Embryonic facial prominence (tissue), 1 donor: ENCODE data around the gene FBLN2.

Experiments used
- DNase-seq: peaks from one replicate; pipeline ENCODE4 v3.0.0-alpha.2; 2016; ENCODE audit errors: extremely low spot score

FBLN2 gene

GRCh38 chr3:13663781-13664535 is 115.0 kb downstream of the FBLN2 start:
- DNase-seq = no peak

DNA sequence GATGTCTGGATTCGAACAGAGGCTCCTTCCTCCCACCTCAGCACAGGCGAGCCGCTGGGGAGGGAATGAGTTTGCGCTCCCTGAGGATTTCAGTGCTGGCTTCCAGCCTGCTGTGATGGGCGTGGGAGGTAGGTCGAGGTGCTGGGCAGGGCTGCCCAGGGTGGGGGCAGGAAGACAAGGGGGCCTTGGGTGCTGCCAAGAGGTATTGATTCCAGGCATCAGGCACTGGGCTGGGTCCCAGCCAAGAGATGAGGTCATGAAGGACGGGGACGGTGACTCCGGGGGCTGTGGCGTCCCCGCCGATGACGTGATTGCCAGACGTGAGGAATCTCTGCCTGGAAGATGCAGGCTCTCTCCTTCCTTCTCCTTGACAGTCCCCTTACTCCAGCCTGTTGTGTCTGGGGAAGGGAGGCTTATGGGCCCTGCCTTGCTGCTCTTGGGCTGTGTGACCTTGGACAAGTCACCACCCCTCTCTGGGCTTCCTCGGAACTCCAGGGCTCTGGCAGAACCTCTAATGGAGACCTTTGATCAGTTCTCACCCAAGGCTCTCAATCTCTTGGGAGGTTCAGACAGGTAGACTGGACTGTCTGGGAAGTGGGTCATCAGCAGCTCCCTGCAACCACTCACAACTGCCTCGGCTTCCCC is 116.8 kb downstream of the FBLN2 start:
- no peak for DNase-seq

GRCh38 chr3:13666227-13666619 is 117.3 kb downstream of the FBLN2 start:
- DNase-seq = no peak

GRCh38 chr3:13666781-13667709 is 118.1 kb downstream of the FBLN2 start:
- DNase-seq = no peak

DNA sequence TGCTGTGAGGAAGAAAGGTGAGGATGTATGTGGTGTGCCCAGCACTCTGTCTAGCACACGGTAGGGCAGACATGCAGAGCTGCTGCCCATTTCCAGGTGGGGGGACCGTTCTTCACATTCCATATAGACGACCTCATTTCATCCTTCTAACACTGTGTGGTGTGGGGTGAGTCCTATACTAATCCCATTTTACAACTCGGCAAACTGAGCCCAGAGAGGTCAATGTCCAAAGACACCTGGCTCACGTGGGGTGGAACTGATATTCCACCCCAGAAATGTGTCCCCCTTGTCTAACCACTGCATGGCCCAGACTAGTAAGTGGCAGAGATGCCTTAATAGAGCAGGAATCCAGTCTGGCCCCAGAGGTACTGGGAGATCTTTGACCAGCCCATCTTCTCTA is 119.2 kb downstream of the FBLN2 start:
- no peak for DNase-seq

DNA sequence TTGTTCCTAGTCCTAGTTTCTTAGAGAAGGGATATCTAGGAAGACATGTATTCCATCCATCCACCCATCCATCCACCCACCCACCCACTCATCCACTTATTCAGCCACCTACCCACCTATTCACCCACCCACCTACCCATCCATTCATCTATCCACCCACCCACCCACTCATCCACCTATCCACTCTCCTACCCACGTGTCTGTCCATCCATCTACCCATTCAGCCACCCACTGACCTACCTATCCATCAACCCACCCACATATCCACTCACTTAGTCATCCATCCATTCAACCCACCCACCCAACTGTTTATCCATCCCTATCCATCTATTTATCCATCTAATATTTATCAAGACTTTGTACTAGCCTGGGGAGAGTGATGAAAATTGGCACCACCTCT is 120.5 kb downstream of the FBLN2 start:
- DNase-seq = no peak

- no peak for DNase-seq
Observed at GRCh38 chr3:13670292-13670691, 121.4 kb downstream of the FBLN2 start.

- DNase-seq = no peak
Observed at GRCh38 chr3:13671482-13672233, 122.7 kb downstream of the FBLN2 start.

GRCh38 chr3:13673207-13673606 is 124.3 kb downstream of the FBLN2 start:
- DNase-seq = no peak

- no peak for DNase-seq
Observed at GRCh38 chr3:13674538-13675185, 125.7 kb downstream of the FBLN2 start.

DNA sequence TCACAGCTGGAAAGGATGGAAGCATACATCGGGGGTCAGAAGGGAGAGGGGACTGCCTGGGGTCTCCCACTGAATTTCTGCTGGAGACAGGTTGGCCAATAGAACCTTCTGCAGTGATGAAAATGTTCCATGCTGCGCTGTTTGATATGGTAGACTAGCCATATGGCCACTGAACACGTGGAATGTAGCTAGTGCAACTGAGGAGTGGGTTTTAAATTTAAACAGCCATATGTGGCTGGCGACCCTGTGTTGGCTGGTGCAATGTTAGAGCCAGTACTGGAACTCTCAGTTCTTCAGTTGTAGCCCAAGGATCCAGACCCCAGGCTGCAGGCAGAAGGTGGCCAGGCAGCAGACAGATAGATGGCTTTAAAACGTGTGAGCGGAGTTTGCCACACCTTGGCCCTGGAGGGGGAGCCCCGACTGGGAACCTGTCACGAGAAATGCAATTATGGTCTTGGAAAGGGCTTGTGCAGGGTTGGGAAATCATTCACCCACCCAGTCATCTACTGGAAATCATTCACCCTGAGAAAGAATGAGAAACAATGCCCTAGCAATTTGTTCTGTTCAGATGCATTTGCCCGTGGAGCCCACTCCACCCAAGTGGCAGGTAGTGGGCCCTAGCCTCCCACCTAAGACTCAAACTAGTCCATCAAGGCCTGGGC is 127.6 kb downstream of the FBLN2 start:
- no peak for DNase-seq

DNA sequence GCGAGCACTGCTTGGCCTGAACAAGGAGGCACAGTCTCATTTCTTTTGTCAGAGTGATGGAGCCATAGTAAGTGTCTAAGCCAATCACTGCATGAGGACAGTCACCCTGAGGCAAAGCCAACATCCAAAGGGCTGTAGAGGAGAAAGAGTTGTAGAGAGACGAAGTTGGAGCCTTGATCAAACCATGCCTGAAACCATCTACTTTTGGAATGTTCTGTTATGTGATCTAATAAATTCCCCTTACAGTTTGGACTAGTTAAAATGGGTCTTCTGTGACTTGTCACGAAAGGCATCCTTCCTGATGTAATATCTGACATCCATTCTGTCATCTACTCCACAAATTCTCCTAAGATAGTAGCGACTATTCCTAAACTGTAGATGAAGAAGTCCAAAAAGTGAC is 128.3 kb downstream of the FBLN2 start:
- no peak for DNase-seq

DNA sequence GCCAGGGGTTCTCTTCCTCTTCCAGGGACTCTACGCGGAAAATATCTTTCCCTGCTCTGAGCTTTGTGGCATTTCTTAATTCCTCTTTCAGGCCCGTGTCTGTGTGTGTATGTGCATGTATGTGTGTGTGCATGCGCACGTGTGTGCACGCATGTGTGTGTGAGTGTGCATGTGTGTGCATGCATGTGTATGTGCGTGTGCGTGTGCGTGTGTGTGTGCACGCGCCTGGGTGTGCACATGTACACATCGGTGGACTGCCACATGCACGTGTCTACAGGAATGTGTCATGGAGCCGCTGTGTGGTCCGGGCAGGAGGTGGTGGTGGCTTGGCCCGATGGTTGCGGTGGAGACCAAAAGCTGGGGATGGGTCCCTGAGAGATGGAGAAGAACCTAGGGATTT is 133.0 kb downstream of the FBLN2 start:
- DNase-seq = no peak

- no peak for DNase-seq
Observed at GRCh38 chr3:13682331-13683013, 133.5 kb downstream of the FBLN2 start.

DNA sequence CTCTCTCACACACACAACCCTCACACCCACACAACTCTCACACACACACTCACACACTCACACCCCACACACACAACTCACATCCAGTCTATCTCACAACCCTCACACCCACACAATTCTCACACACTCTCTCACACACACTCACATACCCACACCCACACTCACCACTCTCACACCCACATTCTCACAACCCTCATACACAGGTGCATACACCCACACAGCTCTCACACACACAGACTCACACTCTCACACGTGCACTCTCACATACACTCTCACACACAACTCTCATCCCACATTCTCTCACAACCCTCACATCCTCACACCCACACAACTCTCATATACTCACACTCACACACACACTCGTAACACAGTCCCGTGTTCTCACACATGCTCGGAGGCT is 134.4 kb downstream of the FBLN2 start:
- DNase-seq = no peak

- no peak for DNase-seq
Observed at GRCh38 chr3:13683772-13684171, 134.8 kb downstream of the FBLN2 start.

DNA sequence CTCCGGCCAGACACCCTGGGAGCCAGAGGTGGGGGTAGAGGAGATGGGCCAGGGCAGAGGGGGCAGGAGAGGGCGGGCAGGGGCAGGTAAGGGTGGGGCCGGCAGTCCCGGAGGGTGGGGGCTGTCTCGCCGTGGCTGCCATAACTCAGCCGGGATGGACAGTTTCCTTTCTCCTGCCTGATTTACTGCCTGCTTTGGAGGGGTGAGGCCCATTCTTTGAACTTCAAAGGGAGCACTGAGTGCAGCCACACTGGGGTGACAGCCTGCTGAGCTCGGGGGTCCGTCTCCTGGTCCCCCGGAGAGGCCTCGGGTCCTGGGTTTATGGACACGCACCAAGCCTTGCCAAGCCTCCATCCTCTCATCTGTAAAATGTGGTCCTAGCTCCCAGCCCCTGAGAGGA is 135.4 kb downstream of the FBLN2 start:
- no peak for DNase-seq

- DNase-seq = no peak
Observed at GRCh38 chr3:13684854-13685253, 135.9 kb downstream of the FBLN2 start.

DNA sequence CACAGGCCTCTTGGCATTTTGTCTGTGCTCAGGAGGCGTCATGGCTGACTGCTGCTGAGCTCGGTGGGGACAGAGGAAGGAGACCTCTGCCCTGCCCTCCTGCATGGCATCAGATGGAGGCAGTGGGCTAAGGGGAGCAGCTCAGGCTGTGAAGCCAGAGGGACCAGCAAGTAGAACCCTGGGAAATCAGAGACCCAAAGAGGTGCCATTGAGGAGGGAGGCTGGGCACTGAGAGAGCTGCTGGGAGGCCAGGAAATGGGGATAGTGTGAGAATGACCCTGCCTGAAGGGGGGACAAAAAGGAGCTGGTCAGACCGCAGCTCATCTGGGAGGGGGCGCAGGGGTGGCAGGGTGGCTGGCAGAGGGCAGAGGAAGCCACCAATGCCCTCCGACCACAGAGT is 136.8 kb downstream of the FBLN2 start:
- no peak for DNase-seq
